Measurements from ENCODE around the gene WWTR1. TPM values are rescaled to one million over a fixed set of nuclear protein-coding genes. Genes with fewer than 3 reads are reported as not detected.
A peak's percentile ranks its signal among the peaks of the same experiment; 100 is the strongest.

Gene WWTR1
- polyA plus RNA-seq, 2 of the 4 experiments (the other 2 are of a cell fraction) = 99.7 to 164 TPM

GRCh38 chr3:149502438-149502837 is 155.4 kb downstream of the WWTR1 start:
- Histone ChIP-seq H3K4me2 (no peak overlapping the region), H3K4me3 (no peak overlapping the region), H3K9me3 (no peaks in the 10 kb centered on the region), H3K4me1 (peaks cover 8% of the 10 kb centered on the region; the same call in 1 of the 3 replicates), H3K27ac (no peak overlapping the region)
- no peak for FAIRE-seq
- no peak for TF ChIP-seq CTCF (IDR thresholded peaks at IDR 0.05)
- no peak for TF ChIP-seq ZSCAN20 (CRISPR knock-in tag; IDR thresholded peaks at IDR 0.05)
- TF ChIP-seq CEBPB (IDR thresholded peaks at IDR 0.05) = no peak
- no peak for TF ChIP-seq HMGXB4 (CRISPR knock-in tag; IDR thresholded peaks at IDR 0.05; ENCODE audit: borderline replicate concordance)
- ATAC-seq = no peak
- ChIA-PET CTCF (interaction anchor here (0.6 to 2.7 kb wide), 8 partner anchors 10 to 383 kb away, joined by 3 to 14 read pairs (median 4); no protein-coding TSS in a partner anchor), POLR2A (no interaction called here)
- DNase-seq (ENCODE audit: low read depth in 1 of 2, low spot score in 1 of 2) = no peak
- 92% methylated on average over 3 of the region's 3 CpGs for WGBS (ENCODE audit: missing lambda C conversion rate)

GRCh38 chr3:149501524-149501923 is 156.3 kb downstream of the WWTR1 start:
- H3K9me3 ChIP-seq = no peaks in the 10 kb centered on the region
- peaks cover 2% of the 10 kb centered on the region; the same call in 1 of the 3 replicates for H3K4me1 ChIP-seq
- TF ChIP-seq FOSL2 (IDR thresholded peaks at IDR 0.05) = no peak
- no peak for TF ChIP-seq FOSL2 (CRISPR knock-in tag; IDR thresholded peaks at IDR 0.05)
- no peak for TF ChIP-seq SREBF2 (IDR thresholded peaks at IDR 0.05)
- TF ChIP-seq CEBPB (IDR thresholded peaks at IDR 0.05) = no peak
- no peak for TF ChIP-seq CBX8 (IDR thresholded peaks at IDR 0.05)
- TF ChIP-seq NR3C1 (IDR thresholded peaks at IDR 0.05) = no peak
- no peak overlapping the region for H3K4me2 ChIP-seq
- DNase-seq (ENCODE audit: low read depth in 1 of 2, low spot score in 1 of 2) = no peak
- 78% methylated on average over 1 of the region's 1 CpG for WGBS (ENCODE audit: missing lambda C conversion rate)
- FAIRE-seq = no peak
- no peak overlapping the region for H3K27ac ChIP-seq
- POLR2A ChIA-PET = no interaction called here
- CTCF ChIA-PET = interaction anchor here (1.3 to 2.7 kb wide), 7 partner anchors 11 to 382 kb away, joined by 3 to 14 read pairs (median 5); no protein-coding TSS in a partner anchor
- ATAC-seq = peak in 1 of 2 experiments; percentile 21; a peak in 1 of 6 replicates
- H3K4me3 ChIP-seq = no peak overlapping the region

GRCh38 chr3:149497966-149498670 is 159.7 kb downstream of the WWTR1 start:
- CTCF ChIA-PET = interaction anchor here (0.9 to 1.4 kb wide), 4 partner anchors 14 to 310 kb away, joined by 3 to 7 read pairs (median 4); no protein-coding TSS in a partner anchor
- 50% methylated on average over 4 of the region's 4 CpGs for WGBS (ENCODE audit: missing lambda C conversion rate)
- TF ChIP-seq MAFK (IDR thresholded peaks at IDR 0.05; ENCODE audit: partially characterized antibody) (no peak), CTCF (IDR thresholded peaks at IDR 0.05) (no peak), TP53 (CRISPR knock-in tag; IDR thresholded peaks at IDR 0.05) (no peak), RFX5 (IDR thresholded peaks at IDR 0.05) (no peak), EHF (CRISPR knock-in tag; IDR thresholded peaks at IDR 0.05) (no peak), CHD2 (IDR thresholded peaks at IDR 0.05; ENCODE audit: low read length, partially characterized antibody) (no peak), ATOH8 (CRISPR knock-in tag; IDR thresholded peaks at IDR 0.05; ENCODE audit: low read depth) (no peak), CEBPB (IDR thresholded peaks at IDR 0.05) (no peak), CHD4 (IDR thresholded peaks at IDR 0.05; ENCODE audit: borderline replicate concordance) (no peak), BHLHE40 (IDR thresholded peaks at IDR 0.05; ENCODE audit: low read depth, low read length) (no peak), CBX8 (IDR thresholded peaks at IDR 0.05) (no peak), TFCP2L1 (CRISPR knock-in tag; IDR thresholded peaks at IDR 0.05) (no peak), SMC3 (IDR thresholded peaks at IDR 0.05) (no peak), SREBF2 (IDR thresholded peaks at IDR 0.05) (no peak), EP300 (IDR thresholded peaks at IDR 0.05) (no peak)
- POLR2A ChIA-PET = no interaction called here
- Histone ChIP-seq H3K9me3 (no peaks in the 10 kb centered on the region), H3K4me2 (no peak overlapping the region), H3K27ac (no peak overlapping the region), H3K4me3 (no peak overlapping the region), H3K4me1 (peaks cover 6% of the 10 kb centered on the region; the same call in 2 of the 3 replicates)
- ATAC-seq (no peak), FAIRE-seq (no peak), DNase-seq (ENCODE audit: low read depth in 1 of 2, low spot score in 1 of 2) (no peak)
